ENCODE measurements around the gene HNRNPAB. TPM values are rescaled to one million over a fixed set of nuclear protein-coding genes. Genes with fewer than 3 reads are reported as not detected.

HNRNPAB gene
- polyA plus RNA-seq, 2 donors: 146 to 154 TPM

GRCh38 chr5:178177569-178177968, 26.8 kb upstream of the HNRNPAB start:
- H3K36me3 ChIP-seq (ENCODE audit: control insufficient read depth in 2 of 2, insufficient read depth in 2 of 2, low read length in 1 of 2): no peaks in the 10 kb centered on the region
- no peak overlapping the region for H3K4me3 ChIP-seq (ENCODE audit: low read depth in 1 of 2, low read length in 2 of 2)
- no peaks in the 10 kb centered on the region for H3K4me1 ChIP-seq (ENCODE audit: control insufficient read depth in 2 of 2, insufficient read depth in 2 of 2, low read length in 1 of 2)
- no peak overlapping the region for H3K27ac ChIP-seq (ENCODE audit: low read depth in 2 of 2, low read length in 1 of 2)
- H3K9me3 ChIP-seq (ENCODE audit: control insufficient read depth in 2 of 2, insufficient read depth in 1 of 2, low read depth in 1 of 2, low read length in 1 of 2): no peaks in the 10 kb centered on the region
- no peaks in the 10 kb centered on the region for H3K27me3 ChIP-seq (ENCODE audit: control insufficient read depth in 1 of 2, insufficient read depth in 2 of 2, low read length in 2 of 2)
- 80 to 86% methylated on average over 8 of the region's 8 CpGs for WGBS, 2 donors

- WGBS, 2 donors: 38 to 41% methylated on average over 9 of the region's 9 CpGs
- Histone ChIP-seq H3K4me1 (ENCODE audit: control insufficient read depth in 2 of 2, insufficient read depth in 2 of 2, low read length in 1 of 2) (no peaks in the 10 kb centered on the region), H3K36me3 (ENCODE audit: control insufficient read depth in 2 of 2, insufficient read depth in 2 of 2, low read length in 1 of 2) (no peaks in the 10 kb centered on the region), H3K9me3 (ENCODE audit: control insufficient read depth in 2 of 2, insufficient read depth in 1 of 2, low read depth in 1 of 2, low read length in 1 of 2) (no peaks in the 10 kb centered on the region), H3K27ac (ENCODE audit: low read depth in 2 of 2, low read length in 1 of 2) (no peak overlapping the region), H3K27me3 (ENCODE audit: control insufficient read depth in 1 of 2, insufficient read depth in 2 of 2, low read length in 2 of 2) (no peaks in the 10 kb centered on the region), H3K4me3 (ENCODE audit: low read depth in 1 of 2, low read length in 2 of 2) (no peak overlapping the region)
Measured at GRCh38 chr5:178180141-178180863, 24.0 kb upstream of the HNRNPAB start.

GRCh38 chr5:178182158-178182876, 22.0 kb upstream of the HNRNPAB start:
- Histone ChIP-seq H3K9me3 (ENCODE audit: control insufficient read depth in 2 of 2, insufficient read depth in 1 of 2, low read depth in 1 of 2, low read length in 1 of 2) (no peaks in the 10 kb centered on the region), H3K4me1 (ENCODE audit: control insufficient read depth in 2 of 2, insufficient read depth in 2 of 2, low read length in 1 of 2) (no peaks in the 10 kb centered on the region), H3K4me3 (ENCODE audit: low read depth in 1 of 2, low read length in 2 of 2) (no peak overlapping the region), H3K27ac (ENCODE audit: low read depth in 2 of 2, low read length in 1 of 2) (no peak overlapping the region), H3K27me3 (ENCODE audit: control insufficient read depth in 1 of 2, insufficient read depth in 2 of 2, low read length in 2 of 2) (no peaks in the 10 kb centered on the region), H3K36me3 (ENCODE audit: control insufficient read depth in 2 of 2, insufficient read depth in 2 of 2, low read length in 1 of 2) (no peaks in the 10 kb centered on the region)
- WGBS, 2 donors: 53 to 56% methylated on average over 4 of the region's 4 CpGs

- no peak overlapping the region for H3K4me3 ChIP-seq (ENCODE audit: low read depth in 1 of 2, low read length in 2 of 2)
- H3K27me3 ChIP-seq (ENCODE audit: control insufficient read depth in 1 of 2, insufficient read depth in 2 of 2, low read length in 2 of 2): no peaks in the 10 kb centered on the region
- H3K4me1 ChIP-seq (ENCODE audit: control insufficient read depth in 2 of 2, insufficient read depth in 2 of 2, low read length in 1 of 2): no peaks in the 10 kb centered on the region
- WGBS, 2 donors: 45 to 47% methylated on average over 6 of the region's 6 CpGs
- no peaks in the 10 kb centered on the region for H3K36me3 ChIP-seq (ENCODE audit: control insufficient read depth in 2 of 2, insufficient read depth in 2 of 2, low read length in 1 of 2)
- H3K27ac ChIP-seq (ENCODE audit: low read depth in 2 of 2, low read length in 1 of 2): no peak overlapping the region
- no peaks in the 10 kb centered on the region for H3K9me3 ChIP-seq (ENCODE audit: control insufficient read depth in 2 of 2, insufficient read depth in 1 of 2, low read depth in 1 of 2, low read length in 1 of 2)
Measured at GRCh38 chr5:178186427-178186826, 17.9 kb upstream of the HNRNPAB start.

GRCh38 chr5:178187014-178187413, 17.3 kb upstream of the HNRNPAB start, which contains the start of gene GMCL2:
TSS of gene GMCL2 (minus strand) at chr5:178187371. CDS start at chr5:178187299, 72 bp downstream.
- H3K36me3 ChIP-seq (ENCODE audit: control insufficient read depth in 2 of 2, insufficient read depth in 2 of 2, low read length in 1 of 2): no peaks in the 10 kb centered on the region
- no peaks in the 10 kb centered on the region for H3K4me1 ChIP-seq (ENCODE audit: control insufficient read depth in 2 of 2, insufficient read depth in 2 of 2, low read length in 1 of 2)
- no peak within 1 kb of the TSS for H3K27ac ChIP-seq (ENCODE audit: low read depth in 2 of 2, low read length in 1 of 2)
- no peak within 1 kb of the TSS for H3K4me3 ChIP-seq (ENCODE audit: low read depth in 1 of 2, low read length in 2 of 2)
- 67 to 83% methylated on average over 27 of the region's 27 CpGs for WGBS, 2 donors
- H3K9me3 ChIP-seq (ENCODE audit: control insufficient read depth in 2 of 2, insufficient read depth in 1 of 2, low read depth in 1 of 2, low read length in 1 of 2): no peaks in the 10 kb centered on the region
- no peaks in the 10 kb centered on the region for H3K27me3 ChIP-seq (ENCODE audit: control insufficient read depth in 1 of 2, insufficient read depth in 2 of 2, low read length in 2 of 2)

GRCh38 chr5:178189433-178189832, 14.9 kb upstream of the HNRNPAB start:
- H3K4me1 ChIP-seq (ENCODE audit: control insufficient read depth in 2 of 2, insufficient read depth in 2 of 2, low read length in 1 of 2): peaks cover 0 to 8% of the 10 kb centered on the region in 2 donors
- H3K36me3 ChIP-seq (ENCODE audit: control insufficient read depth in 2 of 2, insufficient read depth in 2 of 2, low read length in 1 of 2): no peaks in the 10 kb centered on the region
- H3K27ac ChIP-seq (ENCODE audit: low read depth in 2 of 2, low read length in 1 of 2): no peak overlapping the region
- H3K9me3 ChIP-seq (ENCODE audit: control insufficient read depth in 2 of 2, insufficient read depth in 1 of 2, low read depth in 1 of 2, low read length in 1 of 2): no peaks in the 10 kb centered on the region
- H3K27me3 ChIP-seq (ENCODE audit: control insufficient read depth in 1 of 2, insufficient read depth in 2 of 2, low read length in 2 of 2): no peaks in the 10 kb centered on the region
- WGBS, 2 donors: 24 to 36% methylated on average over 2 of the region's 2 CpGs
- H3K4me3 ChIP-seq (ENCODE audit: low read depth in 1 of 2, low read length in 2 of 2): no peak overlapping the region

GRCh38 chr5:178191661-178192060, 12.7 kb upstream of the HNRNPAB start:
- H3K4me1 ChIP-seq (ENCODE audit: control insufficient read depth in 2 of 2, insufficient read depth in 2 of 2, low read length in 1 of 2): peaks cover 0 to 8% of the 10 kb centered on the region in 2 donors
- 73 to 81% methylated on average over 4 of the region's 4 CpGs for WGBS, 2 donors
- no peaks in the 10 kb centered on the region for H3K27me3 ChIP-seq (ENCODE audit: control insufficient read depth in 1 of 2, insufficient read depth in 2 of 2, low read length in 2 of 2)
- H3K4me3 ChIP-seq (ENCODE audit: low read depth in 1 of 2, low read length in 2 of 2): no peak overlapping the region
- H3K36me3 ChIP-seq (ENCODE audit: control insufficient read depth in 2 of 2, insufficient read depth in 2 of 2, low read length in 1 of 2): no peaks in the 10 kb centered on the region
- no peaks in the 10 kb centered on the region for H3K9me3 ChIP-seq (ENCODE audit: control insufficient read depth in 2 of 2, insufficient read depth in 1 of 2, low read depth in 1 of 2, low read length in 1 of 2)
- H3K27ac ChIP-seq (ENCODE audit: low read depth in 2 of 2, low read length in 1 of 2): no peak overlapping the region

- H3K27me3 ChIP-seq (ENCODE audit: control insufficient read depth in 1 of 2, insufficient read depth in 2 of 2, low read length in 2 of 2): no peaks in the 10 kb centered on the region
- no peaks in the 10 kb centered on the region for H3K36me3 ChIP-seq (ENCODE audit: control insufficient read depth in 2 of 2, insufficient read depth in 2 of 2, low read length in 1 of 2)
- no peak overlapping the region for H3K4me3 ChIP-seq (ENCODE audit: low read depth in 1 of 2, low read length in 2 of 2)
- 43 to 45% methylated on average over 2 of the region's 2 CpGs for WGBS, 2 donors
- H3K4me1 ChIP-seq (ENCODE audit: control insufficient read depth in 2 of 2, insufficient read depth in 2 of 2, low read length in 1 of 2): peaks cover 0 to 8% of the 10 kb centered on the region in 2 donors
- H3K27ac ChIP-seq (ENCODE audit: low read depth in 2 of 2, low read length in 1 of 2): no peak overlapping the region
- H3K9me3 ChIP-seq (ENCODE audit: control insufficient read depth in 2 of 2, insufficient read depth in 1 of 2, low read depth in 1 of 2, low read length in 1 of 2): no peaks in the 10 kb centered on the region
Measured at GRCh38 chr5:178192244-178192643, 12.1 kb upstream of the HNRNPAB start.

- no peak overlapping the region for H3K4me3 ChIP-seq (ENCODE audit: low read depth in 1 of 2, low read length in 2 of 2)
- no peaks in the 10 kb centered on the region for H3K27me3 ChIP-seq (ENCODE audit: control insufficient read depth in 1 of 2, insufficient read depth in 2 of 2, low read length in 2 of 2)
- no peak overlapping the region for H3K27ac ChIP-seq (ENCODE audit: low read depth in 2 of 2, low read length in 1 of 2)
- peaks cover 0 to 8% of the 10 kb centered on the region in 2 donors for H3K4me1 ChIP-seq (ENCODE audit: control insufficient read depth in 2 of 2, insufficient read depth in 2 of 2, low read length in 1 of 2)
- no peaks in the 10 kb centered on the region for H3K9me3 ChIP-seq (ENCODE audit: control insufficient read depth in 2 of 2, insufficient read depth in 1 of 2, low read depth in 1 of 2, low read length in 1 of 2)
- H3K36me3 ChIP-seq (ENCODE audit: control insufficient read depth in 2 of 2, insufficient read depth in 2 of 2, low read length in 1 of 2): no peaks in the 10 kb centered on the region
- 86 to 93% methylated on average over 7 of the region's 7 CpGs for WGBS, 2 donors
Measured at GRCh38 chr5:178192787-178193186, 11.5 kb upstream of the HNRNPAB start.

All from esophagus (tissue), 2 donors.